GM18907 (cell line): ENCODE results near the gene PISD.
"Not testable (repeated sequence)": the region's sequence is repeated elsewhere in the genome, so short reads cannot be mapped to it uniquely, and the experiment has no call there.

Experiments used
- ATAC-seq: cut with Tn5 transposase; IDR thresholded peaks from one replicate; pipeline ENCODE4 v1.9.1; 2021; ENCODE audit warnings: mild to moderate bottlenecking, moderate library complexity; ENCODE audit not compliant: unreplicated experiment

PISD gene

DNA sequence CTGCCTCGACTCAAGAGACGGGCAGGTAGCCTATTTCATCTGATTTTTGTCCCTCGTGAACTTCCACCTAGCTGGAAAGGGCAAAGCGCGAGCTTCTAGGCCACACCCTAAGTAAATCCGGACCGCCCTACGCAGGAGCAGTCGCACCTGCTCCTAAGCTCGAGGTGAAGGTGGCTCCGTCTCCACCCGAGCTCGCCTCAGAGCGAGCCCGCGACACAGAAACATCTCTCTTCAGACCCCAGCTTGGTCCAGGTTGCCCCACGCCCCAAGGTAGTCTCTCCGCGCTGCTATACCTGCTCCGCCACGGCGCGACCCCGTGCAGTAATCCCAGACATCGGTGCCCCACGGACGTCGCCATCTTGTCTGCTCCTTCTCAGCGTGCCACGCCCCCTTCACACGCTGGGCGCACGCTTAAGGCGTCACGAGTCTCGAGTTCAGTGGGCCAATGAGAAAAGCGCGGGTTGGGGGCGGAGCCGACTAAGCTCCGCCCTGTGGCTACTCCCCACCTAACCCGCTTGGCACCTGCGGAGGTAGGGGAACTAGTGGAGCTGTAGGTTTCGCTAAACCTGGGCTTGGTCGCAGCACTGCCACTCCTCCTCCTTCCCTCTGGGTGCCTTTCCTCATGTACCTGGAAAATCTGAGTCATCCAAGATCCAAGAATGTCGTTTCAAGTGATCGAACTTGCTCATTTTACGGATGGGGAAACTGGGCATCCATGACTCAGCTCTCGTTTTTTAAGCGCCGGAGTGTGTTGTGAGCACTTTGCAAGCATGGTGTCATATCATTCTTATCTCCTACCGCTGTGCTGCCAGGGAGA is at the start of gene PISD:
TSS of gene PISD (minus strand) at position 365 of the 817 bp plus-strand sequence. CDS start at position 358, 7 bp downstream.
- ATAC-seq, result peak; percentile 85

- not testable (repeated sequence) for ATAC-seq
Measured at GRCh38 chr22:31711226-31711625, 49.2 kb upstream of the PISD start.

- no peak for ATAC-seq
Measured at GRCh38 chr22:31707519-31707918, 45.5 kb upstream of the PISD start.

DNA sequence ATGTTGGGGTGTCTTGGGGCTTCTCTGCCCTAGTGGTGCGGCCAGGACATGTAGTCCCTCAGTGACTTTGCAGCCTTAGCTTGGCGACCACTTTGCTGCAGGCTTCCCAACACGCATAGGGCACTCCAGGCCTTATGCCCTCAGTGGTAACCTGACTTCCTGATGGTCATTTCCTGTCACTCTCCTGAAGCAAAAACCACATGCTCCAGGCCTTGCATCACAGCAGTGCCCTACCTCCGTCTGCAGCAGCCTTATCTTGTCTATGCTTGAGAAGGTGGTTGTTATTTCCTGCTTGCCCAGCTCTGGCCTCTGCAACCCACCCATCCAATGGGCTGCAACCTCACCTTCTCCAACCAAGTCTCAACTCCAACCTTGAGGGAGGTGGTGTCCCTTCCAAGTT is 33.4 kb upstream of the PISD start:
- ATAC-seq, result no peak

GRCh38 chr22:31694046-31694445 is 32.0 kb upstream of the PISD start:
- ATAC-seq, result not testable (repeated sequence)

DNA sequence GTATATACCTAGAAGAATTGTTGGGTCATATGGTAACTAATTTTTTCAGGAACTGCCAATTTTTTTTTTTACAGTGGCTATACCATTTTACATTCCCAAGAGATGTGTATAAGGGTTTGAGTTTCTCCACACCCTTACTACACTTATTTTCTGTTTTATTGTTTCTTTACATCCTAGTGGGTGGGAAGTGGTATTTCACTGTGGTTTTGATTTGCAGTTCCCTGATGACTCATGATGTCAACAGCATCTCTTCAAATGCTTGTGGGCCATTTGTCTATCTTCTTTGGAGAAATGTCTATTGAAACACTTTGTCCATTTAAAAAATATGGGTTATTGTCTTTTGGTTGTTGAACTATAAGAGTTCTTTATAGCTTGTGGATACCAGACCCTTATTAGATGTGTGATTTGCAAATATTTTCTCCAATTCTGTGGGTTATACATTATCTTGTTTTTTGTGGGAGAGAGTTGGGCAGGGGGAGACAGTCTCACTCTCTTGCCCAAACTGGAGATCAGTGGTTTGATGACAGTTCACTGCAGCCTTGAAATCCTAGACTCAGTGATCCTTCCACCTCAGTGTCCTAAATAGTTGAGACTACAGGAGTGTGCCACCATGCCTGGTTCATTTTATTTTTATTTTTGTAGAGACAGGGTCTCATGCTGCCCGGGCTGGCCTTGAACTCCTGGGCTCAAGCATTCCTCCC is 30.3 kb upstream of the PISD start:
- no peak for ATAC-seq

DNA sequence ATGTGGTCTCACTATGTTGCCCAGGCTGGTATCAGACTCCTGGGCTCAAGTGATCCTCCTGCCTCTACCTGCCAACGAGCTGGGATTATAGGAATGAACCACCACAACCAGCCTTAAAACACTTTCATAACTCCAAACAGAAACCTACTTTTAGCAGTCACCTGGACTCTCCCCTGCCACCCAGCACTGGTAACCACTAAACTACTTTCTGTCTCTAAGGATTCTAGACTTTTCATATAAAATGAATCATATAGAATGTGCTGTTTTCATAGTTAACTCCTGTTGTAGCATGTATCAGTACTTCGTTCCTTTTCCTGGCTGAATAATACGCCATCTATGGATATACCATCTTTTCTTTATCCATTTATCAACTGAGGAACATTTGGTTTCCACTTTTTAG is 29.4 kb upstream of the PISD start:
- ATAC-seq, result no peak

DNA sequence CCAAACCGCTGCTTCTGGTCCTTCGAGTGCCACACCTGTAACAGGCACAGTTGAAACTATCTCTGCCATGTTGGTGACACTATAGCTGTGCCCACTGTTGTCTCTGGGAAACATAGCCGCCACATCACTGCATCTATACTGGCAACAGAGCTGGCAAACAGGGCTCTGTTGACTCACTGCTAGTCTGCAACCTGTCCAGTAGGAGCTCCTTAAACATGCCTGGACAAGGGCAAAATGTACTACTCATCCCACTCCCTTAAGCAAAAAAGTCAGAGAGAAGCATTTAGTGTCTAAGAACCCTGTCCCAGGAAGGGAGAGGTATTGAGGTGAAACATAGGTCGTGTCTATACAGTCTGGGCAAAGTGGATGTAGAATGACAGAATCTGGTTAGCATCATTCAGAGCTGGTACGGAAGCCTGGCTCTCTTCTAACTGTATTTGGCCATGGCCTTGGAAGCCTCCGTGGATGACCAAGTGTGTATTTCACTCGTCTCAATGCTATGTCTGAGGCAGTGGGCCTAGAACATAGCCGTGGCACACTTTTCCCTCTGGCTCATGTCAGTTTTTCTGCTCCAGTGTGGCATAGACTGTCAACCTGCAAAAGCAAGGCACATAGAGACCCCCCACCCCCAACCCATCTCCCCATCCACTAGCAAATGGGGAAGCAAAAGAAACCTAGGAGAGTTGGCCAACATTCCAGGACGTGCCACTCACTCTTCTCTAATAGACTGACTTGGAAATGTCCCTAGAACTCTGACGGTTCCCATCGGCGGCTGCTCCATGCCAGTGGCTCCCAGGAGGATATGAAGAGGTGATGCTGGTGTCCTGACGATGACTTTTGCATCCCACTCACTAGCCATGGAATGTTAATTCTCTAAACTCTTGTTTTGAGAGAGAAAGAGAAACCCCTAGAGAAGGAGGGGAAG is 21.4 kb upstream of the PISD start:
- no peak for ATAC-seq

DNA sequence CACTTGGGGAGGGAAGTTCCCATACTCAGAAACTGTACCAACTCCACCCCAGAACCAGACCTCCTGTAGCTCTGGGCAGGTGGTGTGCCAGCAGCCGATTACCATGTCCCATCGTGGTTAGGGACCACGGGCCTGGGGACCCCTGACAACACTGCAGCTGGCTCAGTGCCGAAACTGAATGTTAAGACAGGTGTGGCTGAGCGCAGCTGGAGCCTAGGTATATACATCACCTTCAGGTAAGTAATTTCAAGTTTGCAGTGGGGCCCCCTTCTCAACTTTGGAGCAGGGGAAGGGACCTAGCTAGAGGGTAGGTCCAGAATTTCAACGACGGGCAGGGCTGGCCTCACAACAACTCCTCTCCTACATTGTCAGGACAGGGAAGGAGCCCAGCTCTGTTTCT is 20.7 kb upstream of the PISD start:
- no peak for ATAC-seq

DNA sequence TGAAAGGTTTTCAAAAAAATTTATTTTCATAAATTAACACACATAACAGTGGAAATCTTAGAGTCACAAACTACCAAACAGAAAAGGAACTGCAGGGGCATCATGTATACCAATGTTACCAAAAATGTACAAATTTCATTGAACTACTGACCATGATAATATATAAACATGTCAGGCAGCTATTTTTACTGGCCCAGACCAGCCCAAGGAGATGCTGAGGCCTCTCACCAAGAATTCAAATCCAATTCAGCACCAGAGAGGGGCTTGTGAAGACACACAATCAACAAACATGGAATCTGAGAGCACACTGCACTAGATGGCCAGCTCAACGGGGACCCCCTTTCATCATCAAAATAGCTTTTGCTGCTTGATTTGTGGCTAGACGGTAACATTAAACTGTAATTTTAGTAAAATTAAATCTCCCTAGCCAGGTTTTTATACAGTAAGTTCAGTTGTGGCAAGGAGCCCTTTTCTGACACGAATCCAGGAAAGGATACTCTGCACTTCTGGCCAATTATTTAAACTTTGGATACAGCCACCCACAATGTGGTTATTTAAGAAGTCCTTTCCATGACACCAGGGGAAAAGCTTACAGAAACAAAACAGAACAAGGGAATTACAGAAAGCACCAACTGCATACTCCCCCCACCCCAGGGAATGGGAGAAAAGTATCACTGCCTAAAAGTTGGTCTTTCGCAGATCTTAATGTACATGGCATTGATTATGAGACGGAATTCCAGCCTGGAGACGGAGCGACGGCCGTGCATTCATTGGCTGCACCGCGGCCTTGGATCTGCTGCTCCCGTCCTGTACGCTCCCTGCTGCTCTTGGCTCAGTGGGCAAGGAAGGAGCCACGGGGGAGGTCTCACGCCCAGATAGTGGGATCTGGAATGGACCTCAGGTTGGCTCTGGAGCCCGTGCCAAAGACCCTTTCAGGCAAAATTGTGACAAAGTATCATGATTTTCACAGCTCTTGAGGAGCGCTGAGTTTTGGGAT is 19.6 kb upstream of the PISD start:
- ATAC-seq, result no peak

GRCh38 chr22:31680861-31681341 is 18.9 kb upstream of the PISD start:
- no peak for ATAC-seq

- ATAC-seq, result no peak
Measured at GRCh38 chr22:31678748-31679147, 16.7 kb upstream of the PISD start.

- ATAC-seq, result peak; percentile 95
Measured at GRCh38 chr22:31676700-31677099, 14.7 kb upstream of the PISD start.

DNA sequence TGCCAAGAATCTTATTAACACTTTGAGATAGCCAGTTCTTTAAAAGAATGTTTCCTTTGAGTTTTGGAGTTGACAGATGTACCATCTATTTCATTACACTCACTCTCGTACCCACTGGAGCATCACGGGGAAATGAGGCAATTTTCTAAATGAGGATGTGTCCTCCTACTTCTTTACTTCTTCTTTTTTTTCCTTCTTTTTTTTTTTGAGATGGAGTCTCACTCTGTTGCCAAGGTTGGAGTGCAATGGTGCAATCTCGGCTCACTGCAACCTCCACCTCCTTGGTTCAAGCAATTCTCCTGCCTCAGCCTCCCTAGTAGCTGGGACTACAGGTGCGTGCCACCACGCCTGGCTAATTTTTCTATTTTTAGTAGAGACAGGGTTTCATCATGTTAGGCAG is 12.2 kb upstream of the PISD start:
- not testable (repeated sequence) for ATAC-seq

DNA sequence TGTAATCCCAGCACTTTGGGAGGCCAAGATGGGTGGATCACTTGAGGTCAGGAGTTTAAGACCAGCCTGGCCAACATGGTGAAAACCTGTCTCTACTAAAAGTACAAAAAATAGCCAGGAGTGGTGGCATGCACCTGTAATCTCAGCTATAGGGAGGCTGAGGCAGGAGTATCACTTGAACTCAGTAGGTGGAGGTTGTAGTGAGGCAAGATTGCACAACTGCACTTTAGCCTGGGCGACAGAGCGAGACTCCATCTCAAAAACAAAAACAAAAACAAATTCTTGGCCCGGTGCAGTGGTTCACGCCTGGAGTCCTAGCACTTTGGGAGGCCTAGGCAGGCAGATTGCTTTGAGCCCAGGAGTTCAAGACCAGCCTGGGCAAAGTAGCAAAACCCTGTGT is 6.8 kb upstream of the PISD start:
- not testable (repeated sequence) for ATAC-seq

DNA sequence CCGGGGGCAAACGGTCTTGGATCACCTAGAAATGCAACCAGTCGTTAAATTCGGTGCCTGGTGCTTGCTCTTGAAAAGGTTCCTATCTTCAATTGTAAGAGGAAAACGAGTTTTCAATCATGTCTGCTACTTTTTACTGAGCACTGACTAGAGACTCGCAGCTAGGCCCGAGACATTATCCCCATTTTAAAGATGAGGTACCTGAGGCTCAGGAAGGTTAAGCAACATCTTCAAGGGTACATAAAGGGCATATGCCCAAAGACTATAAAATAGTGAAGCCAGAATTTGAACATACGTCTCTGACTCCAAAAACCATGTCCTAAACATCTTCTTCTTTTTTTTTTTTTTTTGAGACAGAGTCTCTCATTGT is 638 bp upstream of the PISD start:
- no peak for ATAC-seq

- ATAC-seq, result not testable (repeated sequence)
Measured at GRCh38 chr22:31660860-31661341, 1.1 kb downstream of the PISD start.

- ATAC-seq, result no peak
Measured at GRCh38 chr22:31659246-31659645, 2.8 kb downstream of the PISD start.

GRCh38 chr22:31654408-31654807 is 7.6 kb downstream of the PISD start:
- no peak for ATAC-seq

DNA sequence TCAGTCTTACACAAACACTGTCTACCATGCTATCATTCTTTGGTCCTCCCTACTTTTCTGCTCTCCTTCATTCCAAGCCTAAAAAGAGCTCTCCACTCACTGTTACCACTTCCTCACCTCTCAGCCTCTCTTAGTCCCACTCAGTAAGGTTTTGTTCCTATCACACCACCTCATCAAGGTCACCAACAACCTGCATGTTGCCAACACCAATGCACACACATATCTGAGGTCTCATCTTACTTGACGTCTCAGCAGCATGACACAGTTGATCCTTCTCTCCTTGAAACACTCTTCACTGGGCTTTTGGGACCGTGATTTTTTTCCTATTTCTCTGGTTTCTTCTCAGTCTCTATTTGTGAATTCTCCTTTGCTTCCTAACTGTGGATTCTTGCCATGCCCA is 8.1 kb downstream of the PISD start:
- ATAC-seq, result no peak
